Measurements from ENCODE around the gene IL11. TPM values are rescaled to one million over a fixed set of nuclear protein-coding genes. Genes with fewer than 3 reads are reported as not detected.
A peak's percentile ranks its signal among the peaks of the same experiment; 100 is the strongest.

Gene IL11
- total and polyA plus RNA-seq, 2 of the 8 experiments (the other 6 are each of a cell fraction or from before 2014, with no cell fraction given), result 1.7 to 2.8 TPM

- TF ChIP-seq BACH1 (IDR thresholded peaks at IDR 0.05; ENCODE audit: low read length), result no peak
- TF ChIP-seq TAF7 (optimal IDR thresholded peaks at IDR 0.05; ENCODE audit: borderline replicate concordance, low read depth, low read length), result no peak
- no peak for TF ChIP-seq ASH2L (IDR thresholded peaks at IDR 0.05; ENCODE audit: low read length)
- TF ChIP-seq GTF2F1 (IDR thresholded peaks at IDR 0.05; ENCODE audit: borderline replicate concordance, low read depth, low read length), result no peak
- no peak for TF ChIP-seq CREB1 (IDR thresholded peaks at IDR 0.05)
- TF ChIP-seq TCF12 (IDR thresholded peaks at IDR 0.05; ENCODE audit: low read depth, low read length), result no peak
- no peak for TF ChIP-seq CTBP2 (IDR thresholded peaks at IDR 0.05; ENCODE audit: borderline replicate concordance, insufficient read depth, insufficient read length, low read length)
- no peak for TF ChIP-seq CHD2 (IDR thresholded peaks at IDR 0.05; ENCODE audit: low read length)
- TF ChIP-seq SUZ12 (IDR thresholded peaks at IDR 0.05; ENCODE audit: low read length), result no peak
- TF ChIP-seq ZNF274 (IDR thresholded peaks at IDR 0.05; ENCODE audit: borderline replicate concordance, extremely low read depth, low read length), result no peak
- no peak for TF ChIP-seq CHD1 (IDR thresholded peaks at IDR 0.05; ENCODE audit: low read depth, low read length)
- no peak for TF ChIP-seq JUND (IDR thresholded peaks at IDR 0.05; ENCODE audit: low read length)
- no peak for TF ChIP-seq NRF1 (IDR thresholded peaks at IDR 0.05; ENCODE audit: low read depth, low read length)
- no peak for TF ChIP-seq MAFK (IDR thresholded peaks at IDR 0.05; ENCODE audit: low read depth, low read length)
- TF ChIP-seq SIX5 (IDR thresholded peaks at IDR 0.05; ENCODE audit: low read depth, low read length), result no peak
- no peak for TF ChIP-seq POLR2AphosphoS5 (IDR thresholded peaks at IDR 0.05; ENCODE audit: low read depth, low read length)
- no peak for TF ChIP-seq RAD21 (IDR thresholded peaks at IDR 0.05 in 1 of 2, conservative IDR thresholded peaks at IDR 0.05 in 1 of 2; ENCODE audit: low read depth in 2 of 2, low read length in 2 of 2)
- no peak for TF ChIP-seq USF2 (IDR thresholded peaks at IDR 0.05; ENCODE audit: low read length)
- peak; percentile 5; the same call in 1 of the 2 replicates for TF ChIP-seq PHF8 (conservative IDR thresholded peaks at IDR 0.05; ENCODE audit: low read depth, low read length)
- no peak for TF ChIP-seq SP1 (IDR thresholded peaks at IDR 0.05; ENCODE audit: low read depth, low read length)
- no peak for TF ChIP-seq KDM1A (IDR thresholded peaks at IDR 0.05; ENCODE audit: borderline replicate concordance, low read length)
- TF ChIP-seq HDAC6 (IDR thresholded peaks at IDR 0.05; ENCODE audit: low read depth, low read length), result no peak
Observed at GRCh38 chr19:55384920-55385723, 14.9 kb upstream of the IL11 start (continued).
